Measurements from ENCODE around the gene TPH2. TPM values are rescaled to one million over a fixed set of nuclear protein-coding genes. Genes with fewer than 3 reads are reported as not detected.

TPH2 gene
- total RNA-seq, 4 donors from 2014 or later, result not detected

DNA sequence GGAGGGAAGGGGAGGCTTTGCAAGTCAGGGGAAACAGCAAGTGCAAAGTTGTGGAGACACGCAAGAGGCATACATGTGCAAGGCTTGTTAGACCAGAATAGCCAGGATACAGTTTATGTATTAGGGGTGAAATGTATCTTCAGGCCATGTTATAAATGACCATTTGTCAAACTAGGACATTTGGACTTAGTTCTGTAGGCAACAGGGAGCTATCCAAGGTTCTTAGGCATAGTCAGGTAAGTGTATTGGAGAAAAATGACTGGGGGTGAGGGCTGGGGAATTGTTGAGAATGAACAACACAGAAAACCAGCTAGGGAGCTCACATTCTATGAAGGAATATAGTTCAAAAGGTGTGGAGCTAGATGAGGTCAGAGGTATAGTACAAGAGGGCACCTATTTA lies 42.5 kb downstream of the TPH2 start:
- no peaks in the 10 kb centered on the region for H3K27me3 ChIP-seq
- WGBS, 2 donors (ENCODE audit: low coverage in 1 of 2), result 73 to 83% methylated on average over 1 of the region's 1 CpG
- H3K4me1 ChIP-seq, result no peaks in the 10 kb centered on the region
- no peak overlapping the region for H3K4me3 ChIP-seq
- no peak for ATAC-seq
- TF ChIP-seq EP300 (IDR thresholded peaks at IDR 0.05) (no peak), POLR2A (IDR thresholded peaks at IDR 0.05) (no peak), POLR2AphosphoS5 (IDR thresholded peaks at IDR 0.05) (no peak)
- TF ChIP-seq, protein P1, sequence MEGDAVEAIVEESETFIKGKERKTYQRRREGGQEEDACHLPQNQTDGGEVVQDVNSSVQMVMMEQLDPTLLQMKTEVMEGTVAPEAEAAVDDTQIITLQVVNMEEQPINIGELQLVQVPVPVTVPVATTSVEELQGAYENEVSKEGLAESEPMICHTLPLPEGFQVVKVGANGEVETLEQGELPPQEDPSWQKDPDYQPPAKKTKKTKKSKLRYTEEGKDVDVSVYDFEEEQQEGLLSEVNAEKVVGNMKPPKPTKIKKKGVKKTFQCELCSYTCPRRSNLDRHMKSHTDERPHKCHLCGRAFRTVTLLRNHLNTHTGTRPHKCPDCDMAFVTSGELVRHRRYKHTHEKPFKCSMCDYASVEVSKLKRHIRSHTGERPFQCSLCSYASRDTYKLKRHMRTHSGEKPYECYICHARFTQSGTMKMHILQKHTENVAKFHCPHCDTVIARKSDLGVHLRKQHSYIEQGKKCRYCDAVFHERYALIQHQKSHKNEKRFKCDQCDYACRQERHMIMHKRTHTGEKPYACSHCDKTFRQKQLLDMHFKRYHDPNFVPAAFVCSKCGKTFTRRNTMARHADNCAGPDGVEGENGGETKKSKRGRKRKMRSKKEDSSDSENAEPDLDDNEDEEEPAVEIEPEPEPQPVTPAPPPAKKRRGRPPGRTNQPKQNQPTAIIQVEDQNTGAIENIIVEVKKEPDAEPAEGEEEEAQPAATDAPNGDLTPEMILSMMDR (IDR thresholded peaks at IDR 0.05), result no peak
- no peaks in the 10 kb centered on the region for H3K9me3 ChIP-seq
- H3K27ac ChIP-seq, result no peak overlapping the region
- H3K36me3 ChIP-seq, result no peaks in the 10 kb centered on the region

DNA sequence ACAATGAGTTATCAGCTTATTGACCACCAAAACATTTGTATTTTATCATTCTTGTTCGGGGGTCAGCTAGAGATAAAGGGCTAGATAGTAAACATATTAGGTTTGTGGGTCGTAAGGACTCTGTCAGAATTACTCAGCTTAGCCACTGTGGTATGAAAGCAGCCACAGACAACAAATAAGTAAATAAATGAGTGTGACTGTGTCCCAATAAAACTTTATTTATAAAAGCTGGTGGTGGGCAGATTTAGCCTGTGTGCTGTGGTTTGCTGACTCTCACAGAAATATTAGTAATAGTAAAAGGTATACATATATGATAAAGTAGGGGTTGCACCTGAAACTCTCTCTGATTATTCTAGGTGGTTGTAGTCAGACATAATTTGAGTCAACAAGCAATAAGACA lies 56.1 kb downstream of the TPH2 start:
- no peaks in the 10 kb centered on the region for H3K36me3 ChIP-seq
- H3K4me3 ChIP-seq, result no peak overlapping the region
- WGBS, 2 donors (ENCODE audit: low coverage in 1 of 2), result 62 to 88% methylated on average over 2 of the region's 2 CpGs
- ATAC-seq, result no peak
- TF ChIP-seq POLR2AphosphoS5 (IDR thresholded peaks at IDR 0.05) (no peak), EP300 (IDR thresholded peaks at IDR 0.05) (no peak), POLR2A (IDR thresholded peaks at IDR 0.05) (no peak)
- TF ChIP-seq, protein P1 (IDR thresholded peaks at IDR 0.05), result no peak
- no peak overlapping the region for H3K27ac ChIP-seq
- no peaks in the 10 kb centered on the region for H3K4me1 ChIP-seq
- peaks cover 5% of the 10 kb centered on the region for H3K27me3 ChIP-seq
- H3K9me3 ChIP-seq, result no peaks in the 10 kb centered on the region

DNA sequence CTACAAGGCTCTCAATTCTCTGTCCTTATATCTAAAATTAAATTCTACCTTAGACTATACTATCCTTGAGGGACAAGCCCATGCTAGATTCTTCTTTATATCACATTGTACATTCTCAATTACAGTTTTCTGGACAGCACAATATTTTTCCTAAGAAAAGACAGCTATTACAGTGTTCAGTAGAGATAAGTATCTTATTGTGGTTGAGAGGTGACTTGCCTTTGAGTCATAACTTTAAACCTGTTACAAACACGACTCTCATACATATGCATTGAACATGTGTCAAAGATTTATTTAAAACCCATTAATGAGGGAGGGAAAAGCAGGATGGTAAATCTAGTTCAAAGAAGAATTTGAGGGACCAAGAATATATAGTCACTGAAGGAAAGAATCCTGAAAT lies 61.1 kb downstream of the TPH2 start:
- WGBS, 2 donors (ENCODE audit: low coverage in 1 of 2), result 71 to 100% methylated on average over 1 of the region's 1 CpG
- Histone ChIP-seq H3K36me3 (no peaks in the 10 kb centered on the region), H3K4me3 (no peak overlapping the region), H3K4me1 (no peaks in the 10 kb centered on the region), H3K9me3 (no peaks in the 10 kb centered on the region), H3K27me3 (no peaks in the 10 kb centered on the region), H3K27ac (no peak overlapping the region)
- no peak for ATAC-seq
- TF ChIP-seq EP300 (IDR thresholded peaks at IDR 0.05) (no peak), POLR2A (IDR thresholded peaks at IDR 0.05) (no peak), POLR2AphosphoS5 (IDR thresholded peaks at IDR 0.05) (no peak)
- TF ChIP-seq, protein P1 (IDR thresholded peaks at IDR 0.05), result no peak

DNA sequence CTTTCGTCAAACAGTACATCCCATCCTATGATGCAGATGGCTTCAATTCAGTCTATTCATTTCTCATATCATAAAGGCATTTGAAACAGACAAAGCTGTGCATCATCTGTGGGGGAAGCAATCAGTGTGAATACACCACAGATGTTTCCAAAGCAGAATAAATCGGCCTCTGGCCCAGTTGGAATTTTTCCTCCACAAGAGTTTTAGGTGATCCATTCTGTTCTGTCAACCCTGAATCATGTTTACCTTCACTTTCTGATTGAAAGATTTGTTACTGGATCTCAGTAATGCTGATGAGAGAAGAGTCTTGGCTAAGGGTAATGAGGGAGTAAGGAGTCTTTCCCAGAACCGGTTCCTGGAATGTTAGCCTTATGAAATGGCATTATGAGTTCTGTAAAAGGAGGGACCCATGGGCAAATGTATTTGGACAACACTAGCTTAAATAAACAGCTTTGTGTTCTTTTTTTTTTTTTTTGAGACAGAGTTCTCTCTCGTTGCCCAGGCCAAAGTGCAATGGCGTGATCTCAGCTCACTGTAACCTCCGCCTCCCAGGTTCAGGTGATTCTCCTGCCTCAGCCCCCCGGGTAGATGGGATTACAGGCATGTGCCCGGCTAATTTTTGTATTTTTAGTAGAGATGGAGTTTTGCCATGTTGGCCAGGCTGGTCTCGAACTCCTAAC lies 62.5 kb downstream of the TPH2 start:
- H3K36me3 ChIP-seq, result no peaks in the 10 kb centered on the region
- no peak for TF ChIP-seq POLR2AphosphoS5 (IDR thresholded peaks at IDR 0.05)
- no peak for TF ChIP-seq EP300 (IDR thresholded peaks at IDR 0.05)
- TF ChIP-seq, protein P1 (IDR thresholded peaks at IDR 0.05), result no peak
- TF ChIP-seq POLR2A (IDR thresholded peaks at IDR 0.05), result no peak
- H3K4me3 ChIP-seq, result no peak overlapping the region
- H3K27me3 ChIP-seq, result peaks cover 4% of the 10 kb centered on the region
- H3K27ac ChIP-seq, result no peak overlapping the region
- no peaks in the 10 kb centered on the region for H3K9me3 ChIP-seq
- no peak for ATAC-seq
- WGBS, 2 donors (ENCODE audit: low coverage in 1 of 2), result 65 to 91% methylated on average over 8 to 9 of the region's 9 CpGs
- H3K4me1 ChIP-seq, result no peaks in the 10 kb centered on the region

DNA sequence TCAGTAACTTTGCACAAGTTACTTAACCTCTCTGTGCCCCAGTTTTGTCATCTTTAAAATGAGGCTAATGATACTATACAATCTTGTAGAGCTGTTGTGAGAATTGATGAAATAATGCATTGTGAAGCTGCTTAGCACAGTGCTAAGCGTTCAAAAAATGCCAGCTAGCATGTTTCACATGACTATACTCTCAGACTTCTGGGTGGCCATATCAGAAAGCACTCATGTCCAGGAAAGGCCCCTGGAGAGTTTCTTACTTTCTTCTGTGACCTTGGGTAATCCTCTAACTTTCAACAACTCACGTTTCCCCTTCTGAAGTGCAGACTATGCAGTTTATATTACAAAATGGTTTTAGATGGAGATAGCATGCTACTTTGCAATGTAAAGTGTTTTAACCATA lies 68.1 kb downstream of the TPH2 start:
- Histone ChIP-seq H3K9me3 (no peaks in the 10 kb centered on the region), H3K4me3 (no peak overlapping the region), H3K27me3 (peaks cover 6% of the 10 kb centered on the region), H3K36me3 (no peaks in the 10 kb centered on the region), H3K4me1 (peaks cover 0 to 8% (median 8%) of the 10 kb centered on the region in 3 donors), H3K27ac (no peak overlapping the region)
- TF ChIP-seq, protein P1 (IDR thresholded peaks at IDR 0.05), result no peak
- TF ChIP-seq EP300 (IDR thresholded peaks at IDR 0.05) (no peak), POLR2AphosphoS5 (IDR thresholded peaks at IDR 0.05) (no peak), POLR2A (IDR thresholded peaks at IDR 0.05) (no peak)
- ATAC-seq, result no peak
- 14 to 56% methylated on average over 1 to 2 of the region's 2 CpGs for WGBS, 2 donors (ENCODE audit: low coverage in 1 of 2)
